ENCODE measurements around the gene PAK1.

The PAK1 gene

DNA sequence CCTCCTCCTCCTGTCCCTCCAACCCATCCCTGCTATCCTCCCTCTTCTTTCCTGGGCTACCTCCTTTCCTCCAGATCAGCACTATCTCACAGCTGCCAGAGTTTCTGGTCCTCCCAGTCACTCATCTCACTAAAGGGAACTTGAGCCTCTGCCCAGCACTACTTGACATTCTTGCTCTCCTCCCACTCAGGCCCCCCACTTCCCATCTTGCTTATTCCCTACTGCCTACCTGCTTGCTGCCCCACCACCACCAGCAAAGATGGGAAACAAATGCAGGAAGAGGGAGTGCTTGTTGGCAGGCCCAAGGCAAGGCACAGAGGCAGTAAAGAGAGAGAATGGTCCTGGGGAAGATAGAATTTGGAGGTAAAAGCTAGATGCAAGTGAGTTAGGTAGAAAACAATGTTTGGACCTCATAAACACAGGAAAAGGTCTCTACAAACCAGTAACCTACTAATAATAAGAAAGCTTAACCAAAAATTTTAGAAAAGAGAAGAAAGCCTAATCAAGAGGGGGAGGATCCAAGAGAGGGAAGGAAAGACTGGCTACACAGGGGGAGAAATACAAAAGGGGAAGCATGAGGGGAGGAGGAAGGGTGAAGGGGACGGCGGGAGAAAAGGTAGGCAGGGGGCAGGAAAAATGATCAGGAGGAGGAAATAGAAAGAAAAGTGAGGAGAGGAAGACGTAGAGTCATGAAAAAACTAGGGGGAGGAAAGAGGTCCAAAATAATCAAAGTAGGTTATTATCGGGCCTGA, 63.6 kb downstream of the PAK1 start:
- TF ChIP-seq, protein P1, sequence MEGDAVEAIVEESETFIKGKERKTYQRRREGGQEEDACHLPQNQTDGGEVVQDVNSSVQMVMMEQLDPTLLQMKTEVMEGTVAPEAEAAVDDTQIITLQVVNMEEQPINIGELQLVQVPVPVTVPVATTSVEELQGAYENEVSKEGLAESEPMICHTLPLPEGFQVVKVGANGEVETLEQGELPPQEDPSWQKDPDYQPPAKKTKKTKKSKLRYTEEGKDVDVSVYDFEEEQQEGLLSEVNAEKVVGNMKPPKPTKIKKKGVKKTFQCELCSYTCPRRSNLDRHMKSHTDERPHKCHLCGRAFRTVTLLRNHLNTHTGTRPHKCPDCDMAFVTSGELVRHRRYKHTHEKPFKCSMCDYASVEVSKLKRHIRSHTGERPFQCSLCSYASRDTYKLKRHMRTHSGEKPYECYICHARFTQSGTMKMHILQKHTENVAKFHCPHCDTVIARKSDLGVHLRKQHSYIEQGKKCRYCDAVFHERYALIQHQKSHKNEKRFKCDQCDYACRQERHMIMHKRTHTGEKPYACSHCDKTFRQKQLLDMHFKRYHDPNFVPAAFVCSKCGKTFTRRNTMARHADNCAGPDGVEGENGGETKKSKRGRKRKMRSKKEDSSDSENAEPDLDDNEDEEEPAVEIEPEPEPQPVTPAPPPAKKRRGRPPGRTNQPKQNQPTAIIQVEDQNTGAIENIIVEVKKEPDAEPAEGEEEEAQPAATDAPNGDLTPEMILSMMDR (IDR thresholded peaks at IDR 0.05; ENCODE audit: borderline replicate concordance, insufficient read depth, low read depth, low read length) = no peak
- no peak overlapping the region for H3K4me3 ChIP-seq (ENCODE audit: low read depth, low read length)

DNA sequence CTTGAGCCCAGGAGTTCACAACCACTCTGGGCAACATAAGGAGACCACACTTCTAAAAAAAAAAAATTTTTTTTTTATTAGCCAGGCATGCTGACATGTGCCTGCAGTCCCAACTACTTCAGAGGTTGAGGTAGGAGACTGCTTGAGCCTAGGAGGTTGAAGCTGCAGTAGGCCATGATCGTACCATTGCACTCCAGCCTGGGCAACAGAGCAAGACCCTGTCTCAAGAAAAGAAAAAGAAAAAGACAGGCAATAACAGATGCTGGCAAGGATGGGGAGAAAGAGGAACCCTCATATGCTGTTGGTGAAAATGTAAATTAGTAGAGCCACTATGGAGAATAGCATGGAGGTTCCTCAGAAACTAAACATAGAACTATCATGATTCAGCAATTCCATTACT, 64.8 kb downstream of the PAK1 start:
- TF ChIP-seq, protein P1 (IDR thresholded peaks at IDR 0.05; ENCODE audit: borderline replicate concordance, insufficient read depth, low read depth, low read length) = no peak
- H3K4me3 ChIP-seq (ENCODE audit: low read depth, low read length) = no peak overlapping the region

DNA sequence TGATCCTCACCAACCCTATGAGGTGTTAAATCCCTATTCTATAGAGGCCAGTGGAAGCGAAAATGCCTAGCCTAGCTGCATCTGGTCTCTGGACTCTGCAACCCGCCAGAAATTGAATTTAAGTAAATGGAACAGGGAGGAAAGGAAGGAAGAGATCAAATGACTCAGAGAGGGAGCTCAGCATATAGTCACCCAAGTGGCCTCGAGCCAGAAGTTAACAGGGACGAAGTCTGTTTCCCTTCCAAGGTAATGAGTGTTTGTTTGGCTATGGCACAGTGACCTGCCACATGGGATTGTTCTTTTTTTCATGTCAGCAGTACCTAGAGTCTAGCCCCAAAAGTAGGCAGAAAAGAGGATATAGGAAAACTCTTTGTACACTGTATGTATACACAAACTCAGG, 66.3 kb downstream of the PAK1 start:
- no peak overlapping the region for H3K4me3 ChIP-seq (ENCODE audit: low read depth, low read length)
- TF ChIP-seq, protein P1 (IDR thresholded peaks at IDR 0.05; ENCODE audit: borderline replicate concordance, insufficient read depth, low read depth, low read length) = no peak

DNA sequence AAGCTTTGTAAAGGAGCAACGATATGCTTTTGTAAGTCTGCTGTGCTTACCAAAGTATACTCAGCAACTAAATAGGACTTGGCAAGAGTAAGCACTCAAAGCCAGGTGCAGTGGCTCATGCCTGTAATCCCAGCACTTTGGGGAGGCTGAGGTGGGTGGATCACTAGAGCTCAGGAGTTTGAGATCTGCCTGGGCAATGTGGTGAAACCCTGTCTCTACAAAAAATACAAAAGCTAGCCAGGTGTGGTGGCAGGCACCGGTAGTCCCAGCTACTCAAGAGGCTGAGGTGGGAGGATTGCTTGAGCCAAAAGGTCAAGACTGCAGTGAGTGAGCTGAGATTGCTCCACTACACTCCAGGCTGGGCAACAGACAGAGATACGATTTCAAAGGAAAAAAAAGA, 67.5 kb downstream of the PAK1 start:
- TF ChIP-seq, protein P1 (IDR thresholded peaks at IDR 0.05; ENCODE audit: borderline replicate concordance, insufficient read depth, low read depth, low read length) = no peak
- no peak overlapping the region for H3K4me3 ChIP-seq (ENCODE audit: low read depth, low read length)

DNA sequence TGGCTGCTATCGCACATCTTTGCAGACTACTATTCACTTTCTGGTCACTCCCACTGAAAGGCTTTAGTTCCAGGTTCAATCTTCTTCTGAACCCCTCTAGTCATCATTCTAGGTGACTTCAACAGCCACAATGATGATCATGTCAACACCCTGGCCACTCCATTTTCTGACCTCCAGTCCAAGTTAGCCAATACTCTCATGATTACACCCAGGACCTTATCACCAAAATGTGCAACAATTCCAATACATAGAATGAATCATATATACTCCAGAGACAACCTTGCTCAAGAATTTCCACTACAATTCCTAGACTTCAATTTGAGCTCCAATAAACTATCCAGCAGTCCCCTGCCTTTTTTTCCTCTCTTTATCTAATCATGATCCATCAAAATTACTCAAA, 70.7 kb downstream of the PAK1 start:
- TF ChIP-seq, protein P1 (IDR thresholded peaks at IDR 0.05; ENCODE audit: borderline replicate concordance, insufficient read depth, low read depth, low read length) = no peak
- no peak overlapping the region for H3K4me3 ChIP-seq (ENCODE audit: low read depth, low read length)

DNA sequence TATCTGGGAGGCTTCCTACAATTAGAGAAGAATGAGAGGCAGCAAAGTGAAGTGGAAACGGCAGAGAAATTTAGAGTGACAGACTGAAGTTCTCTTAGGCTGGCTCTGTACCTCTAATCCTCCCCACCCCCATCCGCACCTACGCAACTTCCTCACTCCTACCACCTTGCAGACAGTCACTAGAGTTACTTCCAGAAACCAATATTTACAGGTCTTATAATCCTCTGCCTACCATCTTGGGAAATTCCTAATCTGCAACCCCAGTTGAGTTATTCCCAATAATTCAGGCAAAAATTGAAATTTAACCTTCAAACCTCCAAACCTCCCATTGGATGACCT, 71.7 kb downstream of the PAK1 start:
- H3K4me3 ChIP-seq (ENCODE audit: low read depth, low read length) = no peak overlapping the region
- TF ChIP-seq, protein P1 (IDR thresholded peaks at IDR 0.05; ENCODE audit: borderline replicate concordance, insufficient read depth, low read depth, low read length) = no peak

DNA sequence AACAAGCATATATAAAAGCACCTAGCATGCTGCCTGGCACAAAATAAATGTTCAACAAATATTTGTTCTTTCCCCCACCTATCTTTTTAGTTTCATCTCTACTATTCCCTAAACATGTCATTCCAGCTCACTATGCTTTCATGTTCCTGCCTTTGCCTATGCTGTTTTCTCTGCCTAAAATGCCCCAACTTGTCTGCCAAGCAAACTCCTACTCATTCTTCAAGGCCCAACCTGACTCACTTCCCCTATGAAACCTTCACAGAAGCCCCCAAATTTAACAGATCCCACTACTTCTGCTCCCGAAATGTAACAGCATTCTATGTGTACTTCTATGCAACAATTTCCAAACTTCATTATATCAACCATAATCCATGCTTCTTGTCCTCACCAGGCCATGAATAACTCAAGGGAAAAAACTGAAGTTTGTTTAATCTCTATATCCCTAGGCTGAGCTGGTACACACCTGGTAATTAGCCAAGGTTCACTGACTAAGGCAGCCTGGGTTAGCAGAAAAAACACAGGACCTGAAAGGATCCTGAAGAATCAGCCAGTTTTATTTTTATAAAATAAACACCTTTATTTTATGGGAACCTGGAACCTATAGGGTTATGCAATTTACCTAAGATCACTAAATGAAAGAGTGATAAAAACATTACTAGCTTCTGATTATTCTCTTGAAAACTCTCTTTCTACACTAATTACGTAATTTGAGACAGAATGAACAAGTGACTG, 72.2 kb downstream of the PAK1 start:
- no peak overlapping the region for H3K4me3 ChIP-seq (ENCODE audit: low read depth, low read length)
- TF ChIP-seq, protein P1 (IDR thresholded peaks at IDR 0.05; ENCODE audit: borderline replicate concordance, insufficient read depth, low read depth, low read length) = no peak
